Measurements from ENCODE around the gene ATP5PF. TPM values are rescaled to one million over a fixed set of nuclear protein-coding genes. Genes with fewer than 3 reads are reported as not detected.

The ATP5PF gene
- total RNA-seq, 1 donor from 2014 or later = 819 TPM

GRCh38 chr21:25756190-25756932 is 21.7 kb upstream of the ATP5PF start:
- no peak for DNase-seq
- Histone ChIP-seq H3K27ac (replicated peaks) (peak overlapping the region; percentile 54), H3K27me3 (ENCODE audit: low read depth) (no peaks in the 10 kb centered on the region), H3K36me3 (peaks cover 55% of the 10 kb centered on the region), H3K4me1 (peaks cover 14% of the 10 kb centered on the region), H3K4me3 (peak overlapping the region; percentile 36), H3K9me3 (replicated peaks) (no peaks in the 10 kb centered on the region)
- intact Hi-C loops (cut with micrococcal nuclease) = no loop called here
- no peak for TF ChIP-seq CTCF (IDR thresholded peaks at IDR 0.05; ENCODE audit: borderline replicate concordance)

GRCh38 chr21:25752416-25752815 is 17.7 kb upstream of the ATP5PF start:
- TF ChIP-seq CTCF (IDR thresholded peaks at IDR 0.05; ENCODE audit: borderline replicate concordance) = no peak
- Histone ChIP-seq H3K4me3 (no peak overlapping the region), H3K36me3 (peaks cover 48% of the 10 kb centered on the region), H3K27ac (replicated peaks) (no peak overlapping the region), H3K9me3 (replicated peaks) (no peaks in the 10 kb centered on the region), H3K27me3 (ENCODE audit: low read depth) (no peaks in the 10 kb centered on the region), H3K4me1 (peaks cover 8% of the 10 kb centered on the region)
- DNase-seq = no peak
- intact Hi-C loops (cut with micrococcal nuclease) = no loop called here

GRCh38 chr21:25750085-25750484 is 15.4 kb upstream of the ATP5PF start:
- no peak overlapping the region for H3K27ac ChIP-seq (replicated peaks)
- TF ChIP-seq CTCF (IDR thresholded peaks at IDR 0.05; ENCODE audit: borderline replicate concordance) = no peak
- DNase-seq = no peak

GRCh38 chr21:25744854-25745253 is 10.2 kb upstream of the ATP5PF start:
- no peak overlapping the region for H3K27ac ChIP-seq (replicated peaks)
- TF ChIP-seq CTCF (IDR thresholded peaks at IDR 0.05; ENCODE audit: borderline replicate concordance) = no peak
- no peak for DNase-seq
- H3K36me3 ChIP-seq = peaks cover 58% of the 10 kb centered on the region
- intact Hi-C loops (cut with micrococcal nuclease) = no loop called here
- H3K9me3 ChIP-seq (replicated peaks) = no peaks in the 10 kb centered on the region
- no peaks in the 10 kb centered on the region for H3K27me3 ChIP-seq (ENCODE audit: low read depth)
- no peak overlapping the region for H3K4me3 ChIP-seq
- no peaks in the 10 kb centered on the region for H3K4me1 ChIP-seq

More at GRCh38 chr21:25750085-25750484, 15.4 kb upstream of the ATP5PF start:
- H3K4me3 ChIP-seq = no peak overlapping the region
- H3K27me3 ChIP-seq (ENCODE audit: low read depth) = no peaks in the 10 kb centered on the region
- no peaks in the 10 kb centered on the region for H3K4me1 ChIP-seq
- peaks cover 72% of the 10 kb centered on the region for H3K36me3 ChIP-seq
- intact Hi-C loops (cut with micrococcal nuclease) = no loop called here
- no peaks in the 10 kb centered on the region for H3K9me3 ChIP-seq (replicated peaks)

- Histone ChIP-seq H3K27me3 (ENCODE audit: low read depth) (no peaks in the 10 kb centered on the region), H3K27ac (replicated peaks) (no peak overlapping the region), H3K4me1 (peaks cover 15% of the 10 kb centered on the region), H3K4me3 (no peak overlapping the region), H3K36me3 (peaks cover 39% of the 10 kb centered on the region), H3K9me3 (replicated peaks) (no peaks in the 10 kb centered on the region)
- intact Hi-C loops (cut with micrococcal nuclease) = no loop called here
- no peak for DNase-seq
- no peak for TF ChIP-seq CTCF (IDR thresholded peaks at IDR 0.05; ENCODE audit: borderline replicate concordance)
These were observed 8.2 kb upstream of the ATP5PF start for GRCh38 chr21:25742900-25743299.

Data from left ventricle myocardium inferior (tissue), 1 donor.